ENCODE results near the gene REXO1. TPM values are rescaled to one million over a fixed set of nuclear protein-coding genes. Genes with fewer than 3 reads are reported as not detected.
"Not testable (repeated sequence)": the region's sequence is repeated elsewhere in the genome, so short reads cannot be mapped to it uniquely, and the experiment has no call there.

The REXO1 gene
- 19.2 and 40.0 TPM in 2 replicates for total RNA-seq

GRCh38 chr19:1848399-1849131 is at the start of gene REXO1:
TSS of gene REXO1 (minus strand) at chr19:1848483. CDS start at chr19:1848358, 125 bp downstream.
- DNase-seq (ENCODE audit: extremely low read depth, low read depth, low spot score) = peak; percentile 57

- DNase-seq (ENCODE audit: extremely low read depth, low read depth, low spot score) = no peak
Observed at GRCh38 chr19:1896508-1896907, 48.2 kb upstream of the REXO1 start.

GRCh38 chr19:1893791-1894190 is 45.5 kb upstream of the REXO1 start:
- no peak for DNase-seq (ENCODE audit: extremely low read depth, low read depth, low spot score)

- DNase-seq (ENCODE audit: extremely low read depth, low read depth, low spot score) = no peak
Observed at GRCh38 chr19:1889907-1890306, 41.6 kb upstream of the REXO1 start.

GRCh38 chr19:1888385-1888784 is 40.1 kb upstream of the REXO1 start:
- DNase-seq (ENCODE audit: extremely low read depth, low read depth, low spot score) = no peak

- DNase-seq (ENCODE audit: extremely low read depth, low read depth, low spot score) = not testable (repeated sequence)
Observed at GRCh38 chr19:1886360-1886759, 38.1 kb upstream of the REXO1 start.

GRCh38 chr19:1885398-1886119 is 37.3 kb upstream of the REXO1 start, which contains the start of gene ABHD17A:
TSS of gene ABHD17A (minus strand) at chr19:1885496. CDS start at chr19:1881566, 3,930 bp downstream.
- DNase-seq (ENCODE audit: extremely low read depth, low read depth, low spot score) = not testable (repeated sequence)

GRCh38 chr19:1884719-1885334 is 36.5 kb upstream of the REXO1 start:
- no peak for DNase-seq (ENCODE audit: extremely low read depth, low read depth, low spot score)

- DNase-seq (ENCODE audit: extremely low read depth, low read depth, low spot score) = no peak
Observed at GRCh38 chr19:1884291-1884718, 36.0 kb upstream of the REXO1 start.

- DNase-seq (ENCODE audit: extremely low read depth, low read depth, low spot score) = no peak
Observed at GRCh38 chr19:1883784-1884183, 35.5 kb upstream of the REXO1 start.

- DNase-seq (ENCODE audit: extremely low read depth, low read depth, low spot score) = no peak
Observed at GRCh38 chr19:1882786-1883692, 34.8 kb upstream of the REXO1 start.

GRCh38 chr19:1882089-1882785 is 34.0 kb upstream of the REXO1 start:
- DNase-seq (ENCODE audit: extremely low read depth, low read depth, low spot score) = no peak

GRCh38 chr19:1881393-1882088 is 33.3 kb upstream of the REXO1 start:
- not testable (repeated sequence) for DNase-seq (ENCODE audit: extremely low read depth, low read depth, low spot score)

- DNase-seq (ENCODE audit: extremely low read depth, low read depth, low spot score) = no peak
Observed at GRCh38 chr19:1880611-1881392, 32.5 kb upstream of the REXO1 start.

- DNase-seq (ENCODE audit: extremely low read depth, low read depth, low spot score) = not testable (repeated sequence)
Observed at GRCh38 chr19:1879982-1880381, 31.7 kb upstream of the REXO1 start.

GRCh38 chr19:1878583-1878982 is 30.3 kb upstream of the REXO1 start:
- not testable (repeated sequence) for DNase-seq (ENCODE audit: extremely low read depth, low read depth, low spot score)

GRCh38 chr19:1877280-1877660 is 29.0 kb upstream of the REXO1 start:
- DNase-seq (ENCODE audit: extremely low read depth, low read depth, low spot score) = not testable (repeated sequence)

GRCh38 chr19:1876496-1877279 is 28.4 kb upstream of the REXO1 start:
- DNase-seq (ENCODE audit: extremely low read depth, low read depth, low spot score) = not testable (repeated sequence)
